Measurements from ENCODE around the gene SHMT2.

- TF ChIP-seq, protein P1, sequence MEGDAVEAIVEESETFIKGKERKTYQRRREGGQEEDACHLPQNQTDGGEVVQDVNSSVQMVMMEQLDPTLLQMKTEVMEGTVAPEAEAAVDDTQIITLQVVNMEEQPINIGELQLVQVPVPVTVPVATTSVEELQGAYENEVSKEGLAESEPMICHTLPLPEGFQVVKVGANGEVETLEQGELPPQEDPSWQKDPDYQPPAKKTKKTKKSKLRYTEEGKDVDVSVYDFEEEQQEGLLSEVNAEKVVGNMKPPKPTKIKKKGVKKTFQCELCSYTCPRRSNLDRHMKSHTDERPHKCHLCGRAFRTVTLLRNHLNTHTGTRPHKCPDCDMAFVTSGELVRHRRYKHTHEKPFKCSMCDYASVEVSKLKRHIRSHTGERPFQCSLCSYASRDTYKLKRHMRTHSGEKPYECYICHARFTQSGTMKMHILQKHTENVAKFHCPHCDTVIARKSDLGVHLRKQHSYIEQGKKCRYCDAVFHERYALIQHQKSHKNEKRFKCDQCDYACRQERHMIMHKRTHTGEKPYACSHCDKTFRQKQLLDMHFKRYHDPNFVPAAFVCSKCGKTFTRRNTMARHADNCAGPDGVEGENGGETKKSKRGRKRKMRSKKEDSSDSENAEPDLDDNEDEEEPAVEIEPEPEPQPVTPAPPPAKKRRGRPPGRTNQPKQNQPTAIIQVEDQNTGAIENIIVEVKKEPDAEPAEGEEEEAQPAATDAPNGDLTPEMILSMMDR (IDR thresholded peaks at IDR 0.05), result no peak
- no peak for TF ChIP-seq POLR2A (IDR thresholded peaks at IDR 0.05)
Measured at GRCh38 chr12:57260366-57260765, 30.9 kb downstream of the SHMT2 start.
